Smooth muscle cell (in vitro differentiated cells): ENCODE results near the gene CPT1A. TPM values are rescaled to one million over a fixed set of nuclear protein-coding genes. Genes with fewer than 3 reads are reported as not detected.

ENCODE experiments used
- DNase-seq: peaks from one replicate; lab custom pipeline; 2025; ENCODE audit not compliant: unreplicated experiment; lab: John Stamatoyannopoulos, UW
- H2AFZ ChIP-seq: fragments of 200-600 bp; sonication (generic); 2 replicates; pipeline ENCODE4 v1.6.0; 2016; ENCODE audit warnings: antibody characterized with exemption, low read depth, mild to moderate bottlenecking
- H3F3A ChIP-seq: fragments of 200-600 bp; sonication (generic); 2 replicates; pipeline ENCODE4 v1.6.0; 2017; ENCODE audit warnings: antibody characterized with exemption, low read depth
- H3K27ac ChIP-seq: fragments of 200-600 bp; sonication (generic); 2 replicates; pipeline ENCODE4 v1.5.1; 2016; ENCODE audit warnings: low read depth, mild to moderate bottlenecking
- H3K27me3 ChIP-seq: fragments of 200-600 bp; sonication (generic); 2 replicates; pipeline ENCODE4 v1.6.1; 2016; ENCODE audit warnings: low read depth, mild to moderate bottlenecking
- H3K36me3 ChIP-seq: fragments of 200-600 bp; sonication (generic); 2 replicates; pipeline ENCODE4 v1.5.1; 2016; ENCODE audit warnings: low read depth
- H3K4me1 ChIP-seq: fragments of 200-600 bp; sonication (generic); 2 replicates; pipeline ENCODE4 v1.5.1; 2016; ENCODE audit warnings: low read depth
- H3K4me2 ChIP-seq: fragments of 200-600 bp; sonication (generic); 2 replicates; pipeline ENCODE4 v1.6.0; 2016; ENCODE audit warnings: mild to moderate bottlenecking
- H3K4me3 ChIP-seq: fragments of 200-600 bp; sonication (generic); 2 replicates; pipeline ENCODE4 v1.5.1; 2016; ENCODE audit warnings: mild to moderate bottlenecking
- H3K79me2 ChIP-seq: fragments of 200-600 bp; sonication (generic); 2 replicates; pipeline ENCODE4 v1.6.0; 2016; ENCODE audit warnings: low read depth, mild to moderate bottlenecking
- H3K9ac ChIP-seq: fragments of 200-600 bp; sonication (generic); 2 replicates; pipeline ENCODE4 v1.6.0; 2016; ENCODE audit warnings: low read depth
- H3K9me3 ChIP-seq: fragments of 200-600 bp; sonication (generic); replicated peaks from 2 replicates; pipeline ENCODE4 v1.5.1; 2016; ENCODE audit warnings: low read depth
- H4K20me1 ChIP-seq: fragments of 200-600 bp; sonication (generic); 2 replicates; pipeline ENCODE4 v1.6.0; 2016; ENCODE audit warnings: low read depth
- CTCF ChIP-seq: fragments of 200-600 bp; sonication (generic); IDR thresholded peaks from 2 replicates; pipeline ENCODE4 v1.5.1; 2017; ENCODE audit warnings: borderline replicate concordance, mild to moderate bottlenecking, antibody characterized with exemption; ENCODE audit not compliant: insufficient read depth, poor library complexity, severe bottlenecking
- WGBS: methylation state at CpG from one replicate; pipeline ENCODE4 v1.1.7; 2016; ENCODE audit warnings: low lambda C conversion rate; 5-methylcytosine and 5-hydroxymethylcytosine counted together
- polyA plus RNA-seq: library from polyadenylated mRNA; unstranded; fragments of >200 nt; fragmentation: Nextera tagmentation; extraction: Ambion mirVana; gene quantifications from 2 replicates; pipeline ENCODE4 v1.2.1, GENCODE V29; 2016
- total RNA-seq: library from RNA; depleted of rRNA; stranded (reverse); fragments of >200 nt; gene quantifications from 2 replicates; pipeline ENCODE4 v1.2.3, GENCODE V29; 2014

Gene CPT1A
- total and polyA plus RNA-seq, 2 experiments from 2014 or later, result 0.24 to 1.9 TPM

- peaks cover 17% of the 10 kb centered on the region for H3K27me3 ChIP-seq
- H2AFZ ChIP-seq, result peak overlapping the region; percentile 50
- H4K20me1 ChIP-seq, result no peaks in the 10 kb centered on the region
- WGBS, result 70% methylated on average over 8 of the region's 8 CpGs
- H3K4me3 ChIP-seq, result peak overlapping the region; percentile 49
- peaks cover 12% of the 10 kb centered on the region for H3K4me1 ChIP-seq
- H3K4me2 ChIP-seq, result peak overlapping the region; percentile 81
- no peaks in the 10 kb centered on the region for H3K79me2 ChIP-seq
- no peak for TF ChIP-seq CTCF
- no peaks in the 10 kb centered on the region for H3K9me3 ChIP-seq
- peak overlapping the region; percentile 19 for H3K9ac ChIP-seq
- peak overlapping the region; percentile 50 for H3K27ac ChIP-seq
- peaks cover 5% of the 10 kb centered on the region for H3F3A ChIP-seq
- DNase-seq, result no peak
- H3K36me3 ChIP-seq, result no peaks in the 10 kb centered on the region
Observed at GRCh38 chr11:68838572-68838964, 3.1 kb downstream of the CPT1A start.

GRCh38 chr11:68837583-68838571 lies 3.8 kb downstream of the CPT1A start:
- Histone ChIP-seq H3K36me3 (no peaks in the 10 kb centered on the region), H3K27me3 (peaks cover 10% of the 10 kb centered on the region), H3K79me2 (no peaks in the 10 kb centered on the region), H3K4me2 (no peak overlapping the region), H3K9me3 (no peaks in the 10 kb centered on the region), H3K4me3 (no peak overlapping the region), H3K4me1 (peaks cover 8% of the 10 kb centered on the region), H4K20me1 (no peaks in the 10 kb centered on the region), H2AFZ (no peak overlapping the region), H3F3A (peaks cover 5% of the 10 kb centered on the region), H3K27ac (no peak overlapping the region), H3K9ac (no peak overlapping the region)
- DNase-seq, result no peak
- no peak for TF ChIP-seq CTCF
- WGBS, result 95% methylated on average over 17 of the region's 17 CpGs

- H3K9ac ChIP-seq, result no peak overlapping the region
- no peaks in the 10 kb centered on the region for H3K27me3 ChIP-seq
- peaks cover 8% of the 10 kb centered on the region for H3K4me1 ChIP-seq
- no peaks in the 10 kb centered on the region for H3K79me2 ChIP-seq
- H3F3A ChIP-seq, result peaks cover 5% of the 10 kb centered on the region
- no peak overlapping the region for H3K27ac ChIP-seq
- no peak for DNase-seq
- no peaks in the 10 kb centered on the region for H3K36me3 ChIP-seq
- no peaks in the 10 kb centered on the region for H3K9me3 ChIP-seq
- WGBS, result 80% methylated on average over 4 of the region's 4 CpGs
- H3K4me3 ChIP-seq, result no peak overlapping the region
- H2AFZ ChIP-seq, result no peak overlapping the region
- H3K4me2 ChIP-seq, result no peak overlapping the region
- no peak for TF ChIP-seq CTCF
- H4K20me1 ChIP-seq, result no peaks in the 10 kb centered on the region
Observed at GRCh38 chr11:68835749-68836148, 6.0 kb downstream of the CPT1A start.
